ENCODE results near the gene CHRNA5. TPM values are rescaled to one million over a fixed set of nuclear protein-coding genes. Genes with fewer than 3 reads are reported as not detected.

Gene CHRNA5
- total and polyA plus RNA-seq, 3 experiments from 2014 or later, result 0.89 to 8.9 (median 8.4) TPM

- Histone ChIP-seq H3K4me3 (ENCODE audit: low read length) (no peak overlapping the region), H3K36me3 (ENCODE audit: insufficient read depth, low read length) (no peaks in the 10 kb centered on the region), H3K27me3 (ENCODE audit: insufficient read depth, low read length, poor library complexity, severe bottlenecking) (peaks cover 8% of the 10 kb centered on the region), H3K27ac (ENCODE audit: low read depth, low read length) (no peak overlapping the region), H3K4me1 (ENCODE audit: insufficient read depth, low read length) (peaks cover 5% of the 10 kb centered on the region), H3K9me3 (ENCODE audit: low read length) (no peaks in the 10 kb centered on the region)
- Mint-ChIP-seq H3K27ac (no peak overlapping the region), H3K4me3 (peak overlapping the region in 6 of 7 donors; percentile 9 to 63 (median 43)), H3K4me1 (peaks cover 5 to 11% (median 5%) of the 10 kb centered on the region in 3 donors), H3K27me3 (peaks cover 21 to 28% of the 10 kb centered on the region in 2 donors), H3K9me3 (no peaks in the 10 kb centered on the region), H3K36me3 (no peaks in the 10 kb centered on the region)
- ChIA-PET CTCF (no interaction called here), POLR2A (no interaction called here)
- DNase-seq, result no peak
These were observed 75.3 kb downstream of the CHRNA5 start for GRCh38 chr15:78640527-78641101.

GRCh38 chr15:78641102-78641748 is 75.9 kb downstream of the CHRNA5 start, which contains the start of gene CHRNB4:
TSS of gene CHRNB4 (minus strand) at chr15:78641210. CDS start at chr15:78641133, 77 bp downstream.
- ChIA-PET POLR2A (no interaction called here), CTCF (interaction anchor here (1.8 kb wide), 1 partner anchor 10 kb away, joined by 4 read pairs; no protein-coding TSS in a partner anchor)
- no peak within 1 kb of the TSS for H3K4me3 ChIP-seq (ENCODE audit: low read length)
- no peaks in the 10 kb centered on the region for H3K9me3 Mint-ChIP-seq
- no peak within 1 kb of the TSS for H3K27ac ChIP-seq (ENCODE audit: low read depth, low read length)
- peaks cover 16 to 28% of the 10 kb centered on the region in 2 donors for H3K27me3 Mint-ChIP-seq
- no peaks in the 10 kb centered on the region for H3K36me3 ChIP-seq (ENCODE audit: insufficient read depth, low read length)
- peak within 1 kb of the TSS; percentile 27 to 73 (median 61) for H3K4me3 Mint-ChIP-seq
- H3K36me3 Mint-ChIP-seq, result no peaks in the 10 kb centered on the region
- H3K9me3 ChIP-seq (ENCODE audit: low read length), result no peaks in the 10 kb centered on the region
- H3K4me1 Mint-ChIP-seq, result peaks cover 5 to 11% (median 5%) of the 10 kb centered on the region in 3 donors
- H3K27ac Mint-ChIP-seq, result peak within 1 kb of the TSS in 1 of 8 donors; percentile 15
- peak in 1 of 5 donors; percentile 25 for DNase-seq
- peaks cover 5% of the 10 kb centered on the region for H3K4me1 ChIP-seq (ENCODE audit: insufficient read depth, low read length)
- peaks cover 8% of the 10 kb centered on the region for H3K27me3 ChIP-seq (ENCODE audit: insufficient read depth, low read length, poor library complexity, severe bottlenecking)

- DNase-seq, result no peak
- H3K9me3 ChIP-seq (ENCODE audit: low read length), result no peaks in the 10 kb centered on the region
- H3K4me1 Mint-ChIP-seq, result peaks cover 5 to 11% (median 5%) of the 10 kb centered on the region in 3 donors
- no peaks in the 10 kb centered on the region for H3K9me3 Mint-ChIP-seq
- no peak overlapping the region for H3K4me3 ChIP-seq (ENCODE audit: low read length)
- H3K27ac Mint-ChIP-seq, result peak overlapping the region in 1 of 8 donors; percentile 15
- CTCF ChIA-PET, result interaction anchor here (1.1 to 1.8 kb wide), 2 partner anchors 9 to 68 kb away, joined by 3 to 4 read pairs; no protein-coding TSS in a partner anchor
- peak overlapping the region; percentile 27 to 73 (median 61) for H3K4me3 Mint-ChIP-seq
- peaks cover 5% of the 10 kb centered on the region for H3K4me1 ChIP-seq (ENCODE audit: insufficient read depth, low read length)
- H3K27ac ChIP-seq (ENCODE audit: low read depth, low read length), result no peak overlapping the region
- no peaks in the 10 kb centered on the region for H3K36me3 ChIP-seq (ENCODE audit: insufficient read depth, low read length)
- peaks cover 16 to 28% of the 10 kb centered on the region in 2 donors for H3K27me3 Mint-ChIP-seq
- H3K36me3 Mint-ChIP-seq, result no peaks in the 10 kb centered on the region
- POLR2A ChIA-PET, result no interaction called here
- H3K27me3 ChIP-seq (ENCODE audit: insufficient read depth, low read length, poor library complexity, severe bottlenecking), result peaks cover 8% of the 10 kb centered on the region
These were observed 76.5 kb downstream of the CHRNA5 start for GRCh38 chr15:78641749-78642275.

- peaks cover 16 to 24% of the 10 kb centered on the region in 2 donors for H3K27me3 Mint-ChIP-seq
- Histone ChIP-seq H3K4me3 (ENCODE audit: low read length) (no peak overlapping the region), H3K9me3 (ENCODE audit: low read length) (no peaks in the 10 kb centered on the region), H3K4me1 (ENCODE audit: insufficient read depth, low read length) (peaks cover 5% of the 10 kb centered on the region), H3K36me3 (ENCODE audit: insufficient read depth, low read length) (no peaks in the 10 kb centered on the region), H3K27me3 (ENCODE audit: insufficient read depth, low read length, poor library complexity, severe bottlenecking) (peaks cover 8% of the 10 kb centered on the region), H3K27ac (ENCODE audit: low read depth, low read length) (no peak overlapping the region)
- H3K27ac Mint-ChIP-seq, result no peak overlapping the region
- no peak for DNase-seq
- CTCF ChIA-PET, result interaction anchor here (1.1 to 1.8 kb wide), 2 partner anchors 9 to 68 kb away, joined by 3 to 4 read pairs; no protein-coding TSS in a partner anchor
- peaks cover 5 to 11% (median 5%) of the 10 kb centered on the region in 3 donors for H3K4me1 Mint-ChIP-seq
- H3K4me3 Mint-ChIP-seq, result peak overlapping the region in 1 of 7 donors; percentile 27
- POLR2A ChIA-PET, result no interaction called here
- H3K36me3 Mint-ChIP-seq, result peaks cover 0 to 1% (median 0%) of the 10 kb centered on the region in 3 donors
- H3K9me3 Mint-ChIP-seq, result no peaks in the 10 kb centered on the region
These were observed 77.0 kb downstream of the CHRNA5 start for GRCh38 chr15:78642331-78642730.

Other genes with a start within 250 kb of the CHRNA5 start
- gene CRABP1, start 225.2 kb upstream of the CHRNA5 start, total RNA-seq, result not detected
- not detected for gene CRABP1, start 225.2 kb upstream of the CHRNA5 start, polyA plus RNA-seq
- gene IREB2, start 127.3 kb upstream of the CHRNA5 start, total RNA-seq, result 10 to 100 TPM; 62.2 to 69.3 TPM
- 18.5 TPM for gene IREB2, start 127.3 kb upstream of the CHRNA5 start, polyA plus RNA-seq
- under 1 TPM; 0.82 to 0.94 TPM for gene HYKK, start 57.9 kb upstream of the CHRNA5 start, total RNA-seq
- gene HYKK, start 57.9 kb upstream of the CHRNA5 start, polyA plus RNA-seq, result 2.0 TPM
- 100 to 1,000 TPM; 228 to 239 TPM for gene PSMA4, start 25.1 kb upstream of the CHRNA5 start, total RNA-seq
- 232 TPM for gene PSMA4, start 25.1 kb upstream of the CHRNA5 start, polyA plus RNA-seq
- gene CHRNA3, start 55.5 kb downstream of the CHRNA5 start, total RNA-seq, result not detected
- gene CHRNA3, start 55.5 kb downstream of the CHRNA5 start, polyA plus RNA-seq, result not detected
- not detected for gene CHRNB4, start 75.7 kb downstream of the CHRNA5 start, total RNA-seq
- gene CHRNB4, start 75.7 kb downstream of the CHRNA5 start, polyA plus RNA-seq, result not detected
- gene ADAMTS7, start 245.9 kb downstream of the CHRNA5 start, total RNA-seq, result under 1 TPM; 0.07 to 0.13 TPM
- gene ADAMTS7, start 245.9 kb downstream of the CHRNA5 start, polyA plus RNA-seq, result not detected